SJSA1 (cell line): ENCODE results near the gene IQCF5. TPM values are rescaled to one million over a fixed set of nuclear protein-coding genes. Genes with fewer than 3 reads are reported as not detected.
"Not testable (repeated sequence)": the region's sequence is repeated elsewhere in the genome, so short reads cannot be mapped to it uniquely, and the experiment has no call there.

Source experiments
- DNase-seq, 2 experiments: peaks; one replicate each; pipeline ENCODE4 v3.0.0-alpha.2; 2015 to 2020; ENCODE audit warnings: low spot score in 2 of 2, low read depth in 1 of 2
- H3K27ac ChIP-seq: fragments of 250-450 bp; sonication (Bioruptor Pico); 2 replicates; pipeline ENCODE4 v1.5.1; 2020; ENCODE audit warnings: mild to moderate bottlenecking, moderate library complexity
- H3K27me3 ChIP-seq: fragments of 250-450 bp; sonication (Bioruptor Pico); replicated peaks from 2 replicates; pipeline ENCODE4 v1.5.1; 2020; ENCODE audit warnings: mild to moderate bottlenecking, moderate library complexity
- H3K36me3 ChIP-seq: fragments of 250-450 bp; sonication (Bioruptor Pico); 2 replicates; pipeline ENCODE4 v1.5.1; 2020; ENCODE audit warnings: mild to moderate bottlenecking
- H3K4me1 ChIP-seq: fragments of 250-450 bp; sonication (Bioruptor Pico); replicated peaks from 2 replicates; pipeline ENCODE4 v1.6.1; 2021; ENCODE audit warnings: mild to moderate bottlenecking
- H3K4me3 ChIP-seq: fragments of 250-450 bp; sonication (Bioruptor Pico); 2 replicates; pipeline ENCODE4 v1.5.1; 2020; ENCODE audit warnings: mild to moderate bottlenecking
- H3K9me3 ChIP-seq: fragments of 250-450 bp; sonication (Bioruptor Pico); replicated peaks from 2 replicates; pipeline ENCODE4 v1.5.1; 2020; ENCODE audit warnings: mild to moderate bottlenecking
- total RNA-seq: library from RNA; depleted of rRNA; stranded (reverse); fragments of >200 nt; shearing (Covaris generic); gene quantifications from 2 replicates; pipeline ENCODE4 v1.2.3, GENCODE V29; 2014; rRNA removed

The IQCF5 gene
- not detected in 2 replicates for total RNA-seq

GRCh38 chr3:51875501-51875900 lies at the start of gene IQCF5:
Gene IQCF5, minus strand, starts transcription at chr3:51875601. Its CDS starts 70 bp downstream, at chr3:51875531.
- Histone ChIP-seq H3K4me3 (no peak within 1 kb of the TSS), H3K9me3 (no peaks in the 10 kb centered on the region), H3K27me3 (no peaks in the 10 kb centered on the region), H3K27ac (no peak within 1 kb of the TSS), H3K4me1 (no peaks in the 10 kb centered on the region), H3K36me3 (no peaks in the 10 kb centered on the region)
- no peak for DNase-seq

GRCh38 chr3:51921081-51921578 lies 45.7 kb upstream of the IQCF5 start:
- Histone ChIP-seq H3K4me3 (no peak overlapping the region), H3K27ac (no peak overlapping the region), H3K36me3 (no peaks in the 10 kb centered on the region)

GRCh38 chr3:51916418-51916817 lies 41.0 kb upstream of the IQCF5 start:
- Histone ChIP-seq H3K4me3 (no peak overlapping the region), H3K9me3 (no peaks in the 10 kb centered on the region), H3K27me3 (no peaks in the 10 kb centered on the region), H3K4me1 (no peaks in the 10 kb centered on the region), H3K36me3 (no peaks in the 10 kb centered on the region), H3K27ac (no peak overlapping the region)
- no peak for DNase-seq

More at GRCh38 chr3:51921081-51921578, 45.7 kb upstream of the IQCF5 start:
- DNase-seq = no peak
- no peaks in the 10 kb centered on the region; the same call in 1 of the 2 replicates for H3K27me3 ChIP-seq
- no peaks in the 10 kb centered on the region for H3K4me1 ChIP-seq
- H3K9me3 ChIP-seq = no peaks in the 10 kb centered on the region

GRCh38 chr3:51908026-51908425 lies 32.6 kb upstream of the IQCF5 start:
- Histone ChIP-seq H3K27me3 (no peaks in the 10 kb centered on the region), H3K9me3 (no peaks in the 10 kb centered on the region), H3K27ac (no peak overlapping the region), H3K4me3 (no peak overlapping the region), H3K36me3 (no peaks in the 10 kb centered on the region), H3K4me1 (no peaks in the 10 kb centered on the region)
- no peak for DNase-seq

GRCh38 chr3:51904034-51904823 lies 28.8 kb upstream of the IQCF5 start:
- H3K27me3 ChIP-seq = no peaks in the 10 kb centered on the region
- no peaks in the 10 kb centered on the region for H3K4me1 ChIP-seq
- no peak overlapping the region for H3K27ac ChIP-seq
- H3K4me3 ChIP-seq = no peak overlapping the region
- no peaks in the 10 kb centered on the region for H3K36me3 ChIP-seq
- no peaks in the 10 kb centered on the region for H3K9me3 ChIP-seq
- no peak for DNase-seq

- not testable (repeated sequence) for H3K36me3 ChIP-seq, H3K9me3 ChIP-seq, H3K27me3 ChIP-seq, H3K27ac ChIP-seq, DNase-seq, H3K4me1 ChIP-seq, H3K4me3 ChIP-seq
Measured at GRCh38 chr3:51902361-51902760, 27.0 kb upstream of the IQCF5 start.

- not testable (repeated sequence) for H3K27ac ChIP-seq, H3K9me3 ChIP-seq, H3K4me3 ChIP-seq, H3K27me3 ChIP-seq, DNase-seq, H3K4me1 ChIP-seq, H3K36me3 ChIP-seq
Measured at GRCh38 chr3:51900043-51900442, 24.6 kb upstream of the IQCF5 start.

- H3K27me3 ChIP-seq = no peaks in the 10 kb centered on the region
- no peaks in the 10 kb centered on the region for H3K9me3 ChIP-seq
- DNase-seq = no peak
- no peaks in the 10 kb centered on the region for H3K4me1 ChIP-seq
- H3K36me3 ChIP-seq = no peaks in the 10 kb centered on the region
- H3K27ac ChIP-seq = no peak overlapping the region
- H3K4me3 ChIP-seq = no peak overlapping the region
Measured at GRCh38 chr3:51897391-51897790, 22.0 kb upstream of the IQCF5 start.

- Histone ChIP-seq H3K4me1 (no peaks in the 10 kb centered on the region), H3K9me3 (no peaks in the 10 kb centered on the region), H3K27me3 (no peaks in the 10 kb centered on the region), H3K27ac (no peak overlapping the region), H3K4me3 (no peak overlapping the region), H3K36me3 (no peaks in the 10 kb centered on the region)
- DNase-seq = no peak
Measured at GRCh38 chr3:51896607-51897305, 21.4 kb upstream of the IQCF5 start.

GRCh38 chr3:51894939-51895338 lies 19.5 kb upstream of the IQCF5 start:
- H3K36me3 ChIP-seq = no peaks in the 10 kb centered on the region
- H3K4me3 ChIP-seq = no peak overlapping the region
- no peaks in the 10 kb centered on the region for H3K4me1 ChIP-seq
- no peaks in the 10 kb centered on the region for H3K9me3 ChIP-seq
- H3K27me3 ChIP-seq = no peaks in the 10 kb centered on the region
- no peak for DNase-seq
- H3K27ac ChIP-seq = no peak overlapping the region

- Histone ChIP-seq H3K4me3 (no peak overlapping the region), H3K27me3 (no peaks in the 10 kb centered on the region), H3K9me3 (no peaks in the 10 kb centered on the region), H3K36me3 (no peaks in the 10 kb centered on the region), H3K4me1 (no peaks in the 10 kb centered on the region), H3K27ac (no peak overlapping the region)
- no peak for DNase-seq
Measured at GRCh38 chr3:51894391-51894790, 19.0 kb upstream of the IQCF5 start.

GRCh38 chr3:51891242-51892039 lies 16.0 kb upstream of the IQCF5 start:
- Histone ChIP-seq H3K27me3 (peaks cover 7% of the 10 kb centered on the region; the same call in 1 of the 2 replicates), H3K4me3 (no peak overlapping the region)

GRCh38 chr3:51888463-51889105 lies 13.2 kb upstream of the IQCF5 start:
- DNase-seq = no peak
- Histone ChIP-seq H3K9me3 (no peaks in the 10 kb centered on the region), H3K4me1 (no peaks in the 10 kb centered on the region), H3K27me3 (peaks cover 12% of the 10 kb centered on the region; the same call in 1 of the 2 replicates), H3K27ac (no peak overlapping the region), H3K4me3 (no peak overlapping the region), H3K36me3 (no peaks in the 10 kb centered on the region)

More at GRCh38 chr3:51891242-51892039, 16.0 kb upstream of the IQCF5 start:
- Histone ChIP-seq H3K27ac (no peak overlapping the region), H3K4me1 (no peaks in the 10 kb centered on the region), H3K9me3 (no peaks in the 10 kb centered on the region), H3K36me3 (no peaks in the 10 kb centered on the region)
- DNase-seq = no peak
